Heart left ventricle (tissue), 13 donors: Measurements from ENCODE around the gene TRIM27.

Source experiments
- CTCF ChIP-seq, 12 donors: fragments of 200-600 bp; sonication (generic) in 4 of 12; IDR thresholded peaks; one replicate each; pipeline versions ENCODE4 v1.5.0 to v1.8.0; 2018 to 2022; ENCODE audit warnings: antibody characterized with exemption in 12 of 12, mild to moderate bottlenecking in 5 of 12
- POLR2A ChIP-seq, 2 donors: fragments of 450-650 bp; IDR thresholded peaks; one replicate each; pipeline ENCODE4 v1.6.1; 2017; ENCODE audit warnings: antibody characterized with exemption in 2 of 2, mild to moderate bottlenecking in 2 of 2, moderate library complexity in 2 of 2
- donor health status: ischemic (EF 13 %, LVEDD 7.1; RV severe dilation, severe dysfunction).
- donor health status: DM: no; HTN: yes; CAD: no.
- donor health status: DM: no; HTN: no; CAD: no.
- donor health status: ischemic (EF 25% LVEDD 6.9; RV normal size, moderate dysfunction).
- donor health status: ischemic (EF 25% LVEDD 5.7; RV mildly dilated, moderate dysfunction).
- donor health status: ischemic (EF 35%, LVEDD 5.7; RV mildly dilated, moderate dysfunction).
- donor health status: nonischemic (EF 11% LVEDD 7.7; RV severe dilation, severe dysfunction).
- donor health status: DM: yes; HTN: yes; CAD: no.
- donor health status: PGD.
- donor health status: ischemic (EF 29% LVEDD 5.4; RV normal size, mild dysfunction).
- donor health status: nonischemic (EF 23%, LVEDD 6.1; RV moderate dilation, normal function).

DNA sequence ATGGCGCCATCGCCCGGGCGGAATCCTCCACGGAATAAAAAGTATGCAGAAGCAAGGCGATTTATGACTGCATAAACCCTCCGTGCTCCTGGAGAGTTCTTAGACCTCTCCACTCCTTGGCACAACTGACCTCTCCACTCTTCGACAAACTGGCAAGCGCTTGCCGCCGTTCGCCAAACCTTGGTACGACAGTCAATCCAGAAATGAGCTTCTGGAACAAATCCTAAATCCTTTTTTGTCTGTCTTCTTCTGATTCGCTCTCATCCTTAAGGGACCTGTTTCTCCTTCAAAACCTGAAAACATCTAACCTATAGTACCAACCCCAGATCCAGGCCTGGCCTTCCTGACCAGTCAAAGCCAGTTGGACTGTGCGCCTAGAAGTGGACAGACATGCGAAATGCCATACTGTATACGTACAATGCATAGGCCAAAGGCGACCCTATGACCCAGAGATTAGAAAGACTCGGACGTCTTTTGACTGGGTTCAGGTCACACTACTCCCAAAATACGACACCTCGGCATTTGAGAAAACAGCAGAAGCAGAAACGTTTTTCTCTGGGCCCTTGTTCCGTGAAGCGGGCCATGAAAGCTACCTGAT lies 59.4 kb downstream of the TRIM27 start:
- TF ChIP-seq CTCF (IDR thresholded peaks at IDR 0.05) (peak in 2 of 12 donors; percentile 11 to 21), POLR2A (IDR thresholded peaks at IDR 0.05) (no peak)
